ENCODE results near the gene ST3GAL4.

Gene ST3GAL4

GRCh38 chr11:126420698-126421256 is 65.3 kb downstream of the ST3GAL4 start:
- Histone ChIP-seq H3K36me3 (ENCODE audit: control insufficient read depth, insufficient read depth, low read length) (no peaks in the 10 kb centered on the region), H3K27me3 (replicated peaks; ENCODE audit: control insufficient read depth, insufficient read depth, low read length) (peaks cover 4% of the 10 kb centered on the region), H3K4me3 (replicated peaks; ENCODE audit: low read depth, low read length) (no peak overlapping the region)
- TF ChIP-seq, protein P1, sequence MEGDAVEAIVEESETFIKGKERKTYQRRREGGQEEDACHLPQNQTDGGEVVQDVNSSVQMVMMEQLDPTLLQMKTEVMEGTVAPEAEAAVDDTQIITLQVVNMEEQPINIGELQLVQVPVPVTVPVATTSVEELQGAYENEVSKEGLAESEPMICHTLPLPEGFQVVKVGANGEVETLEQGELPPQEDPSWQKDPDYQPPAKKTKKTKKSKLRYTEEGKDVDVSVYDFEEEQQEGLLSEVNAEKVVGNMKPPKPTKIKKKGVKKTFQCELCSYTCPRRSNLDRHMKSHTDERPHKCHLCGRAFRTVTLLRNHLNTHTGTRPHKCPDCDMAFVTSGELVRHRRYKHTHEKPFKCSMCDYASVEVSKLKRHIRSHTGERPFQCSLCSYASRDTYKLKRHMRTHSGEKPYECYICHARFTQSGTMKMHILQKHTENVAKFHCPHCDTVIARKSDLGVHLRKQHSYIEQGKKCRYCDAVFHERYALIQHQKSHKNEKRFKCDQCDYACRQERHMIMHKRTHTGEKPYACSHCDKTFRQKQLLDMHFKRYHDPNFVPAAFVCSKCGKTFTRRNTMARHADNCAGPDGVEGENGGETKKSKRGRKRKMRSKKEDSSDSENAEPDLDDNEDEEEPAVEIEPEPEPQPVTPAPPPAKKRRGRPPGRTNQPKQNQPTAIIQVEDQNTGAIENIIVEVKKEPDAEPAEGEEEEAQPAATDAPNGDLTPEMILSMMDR (IDR thresholded peaks at IDR 0.05; ENCODE audit: insufficient read depth, low read length, poor library complexity, severe bottlenecking) = no peak
- no peak for DNase-seq (ENCODE audit: extremely low read depth, insufficient read length)

DNA sequence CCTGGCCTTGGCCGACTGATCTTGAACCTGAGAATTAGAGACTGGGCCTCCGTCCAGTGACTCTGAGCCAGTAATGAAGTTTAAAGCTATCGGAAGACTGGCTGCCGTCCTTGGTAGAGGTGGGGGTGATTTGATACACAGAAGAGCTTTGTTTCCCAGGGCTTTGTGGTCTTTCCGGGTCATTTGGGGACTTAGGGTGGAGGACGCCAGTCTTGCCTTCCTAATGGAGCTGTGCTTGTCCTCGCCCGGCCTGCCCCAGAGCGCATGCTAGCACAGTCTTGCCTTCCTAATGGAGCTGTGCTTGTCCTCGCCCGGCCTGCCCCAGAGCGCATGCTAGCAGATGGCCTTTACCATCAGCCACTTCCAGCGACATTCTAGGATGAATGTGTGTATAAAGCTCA is 65.8 kb downstream of the ST3GAL4 start:
- H3K4me3 ChIP-seq (replicated peaks; ENCODE audit: low read depth, low read length) = no peak overlapping the region
- no peaks in the 10 kb centered on the region for H3K36me3 ChIP-seq (ENCODE audit: control insufficient read depth, insufficient read depth, low read length)
- no peak for DNase-seq (ENCODE audit: extremely low read depth, insufficient read length)
- TF ChIP-seq, protein P1 (IDR thresholded peaks at IDR 0.05; ENCODE audit: insufficient read depth, low read length, poor library complexity, severe bottlenecking) = no peak
- H3K27me3 ChIP-seq (replicated peaks; ENCODE audit: control insufficient read depth, insufficient read depth, low read length) = peaks cover 4% of the 10 kb centered on the region

DNA sequence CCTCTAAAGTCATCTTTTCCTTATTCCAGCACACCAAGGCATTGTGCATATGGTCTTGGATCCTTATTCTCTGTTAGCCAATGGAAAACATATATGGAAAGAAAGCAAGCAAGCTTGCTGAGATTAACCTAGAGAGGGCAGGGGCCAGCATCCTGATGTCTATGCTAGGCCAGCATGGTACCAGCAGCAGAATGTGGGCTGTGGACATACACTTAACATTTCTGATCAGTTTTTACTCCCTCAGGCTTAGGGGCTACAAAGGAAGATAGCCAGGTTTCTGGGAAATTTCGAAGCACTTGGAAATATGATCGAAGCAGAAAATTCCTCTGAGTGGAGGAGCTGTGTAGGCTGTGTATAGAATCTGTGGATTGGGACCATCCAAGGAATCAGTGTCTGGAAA is 67.0 kb downstream of the ST3GAL4 start:
- DNase-seq (ENCODE audit: extremely low read depth, insufficient read length) = no peak
- no peak overlapping the region for H3K4me3 ChIP-seq (replicated peaks; ENCODE audit: low read depth, low read length)
- no peaks in the 10 kb centered on the region for H3K36me3 ChIP-seq (ENCODE audit: control insufficient read depth, insufficient read depth, low read length)
- TF ChIP-seq, protein P1 (IDR thresholded peaks at IDR 0.05; ENCODE audit: insufficient read depth, low read length, poor library complexity, severe bottlenecking) = no peak
- H3K27me3 ChIP-seq (replicated peaks; ENCODE audit: control insufficient read depth, insufficient read depth, low read length) = peaks cover 4% of the 10 kb centered on the region

DNA sequence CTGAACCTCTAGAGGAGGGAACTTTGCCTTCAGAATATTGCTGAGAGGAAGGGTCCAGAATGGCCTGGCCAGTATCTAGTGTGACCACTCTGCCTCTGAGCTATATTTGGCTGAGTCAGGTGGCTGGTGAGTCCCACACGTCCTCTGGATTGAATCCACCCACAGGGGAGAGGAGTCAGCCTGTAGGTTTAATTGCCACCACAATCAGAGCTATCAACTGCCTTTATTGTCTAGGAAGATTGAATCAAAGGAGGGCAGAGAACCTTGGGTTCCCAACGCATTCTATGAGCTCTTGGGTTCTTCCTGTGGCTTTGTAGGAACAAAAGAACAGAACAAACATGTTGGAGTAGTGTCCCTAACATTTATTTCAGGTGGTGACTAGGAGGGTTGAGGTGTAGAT is 67.7 kb downstream of the ST3GAL4 start:
- TF ChIP-seq, protein P1 (IDR thresholded peaks at IDR 0.05; ENCODE audit: insufficient read depth, low read length, poor library complexity, severe bottlenecking) = no peak
- DNase-seq (ENCODE audit: extremely low read depth, insufficient read length) = no peak
- peaks cover 4% of the 10 kb centered on the region for H3K27me3 ChIP-seq (replicated peaks; ENCODE audit: control insufficient read depth, insufficient read depth, low read length)

GRCh38 chr11:126423743-126424142 is 68.3 kb downstream of the ST3GAL4 start:
- Histone ChIP-seq H3K4me3 (replicated peaks; ENCODE audit: low read depth, low read length) (no peak overlapping the region), H3K27me3 (replicated peaks; ENCODE audit: control insufficient read depth, insufficient read depth, low read length) (no peaks in the 10 kb centered on the region; the same call in 1 of the 2 replicates), H3K36me3 (ENCODE audit: control insufficient read depth, insufficient read depth, low read length) (no peaks in the 10 kb centered on the region)
- DNase-seq (ENCODE audit: extremely low read depth, insufficient read length) = no peak
- TF ChIP-seq, protein P1 (IDR thresholded peaks at IDR 0.05; ENCODE audit: insufficient read depth, low read length, poor library complexity, severe bottlenecking) = no peak

More for the DNA sequence above, 67.7 kb downstream of the ST3GAL4 start:
- H3K4me3 ChIP-seq (replicated peaks; ENCODE audit: low read depth, low read length) = no peak overlapping the region
- H3K36me3 ChIP-seq (ENCODE audit: control insufficient read depth, insufficient read depth, low read length) = no peaks in the 10 kb centered on the region

All from GM06990 (cell line).